ENCODE data around the gene DEFB131A.
"Not testable (repeated sequence)": the region's sequence is repeated elsewhere in the genome, so short reads cannot be mapped to it uniquely, and the experiment has no call there.

The DEFB131A gene

GRCh38 chr4:9444114-9444513 lies at the start of gene DEFB131A:
Gene DEFB131A (plus strand): TSS chr4:9444414. CDS start chr4:9444534, 120 bp downstream.
- DNase-seq, result not testable (repeated sequence)

DNA sequence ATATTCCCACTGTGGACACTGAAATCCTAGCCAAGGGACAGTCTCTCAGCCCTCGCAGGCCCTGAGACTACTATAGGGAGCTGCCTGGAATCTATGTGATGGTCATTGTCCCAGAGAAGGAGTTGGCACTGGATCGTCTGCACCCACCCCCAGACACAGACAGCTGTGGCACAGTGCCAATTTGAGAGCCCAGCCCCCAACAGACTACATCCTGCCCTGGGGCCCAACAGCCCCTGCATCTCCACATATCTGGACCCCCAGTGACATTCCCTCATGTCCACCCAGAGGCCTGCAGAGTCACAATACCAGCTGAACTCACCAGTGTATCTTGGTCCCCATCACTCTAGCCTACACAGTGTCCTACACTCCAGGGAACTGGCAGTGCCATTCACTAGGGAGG lies 38.4 kb upstream of the DEFB131A start:
- not testable (repeated sequence) for DNase-seq

DNA sequence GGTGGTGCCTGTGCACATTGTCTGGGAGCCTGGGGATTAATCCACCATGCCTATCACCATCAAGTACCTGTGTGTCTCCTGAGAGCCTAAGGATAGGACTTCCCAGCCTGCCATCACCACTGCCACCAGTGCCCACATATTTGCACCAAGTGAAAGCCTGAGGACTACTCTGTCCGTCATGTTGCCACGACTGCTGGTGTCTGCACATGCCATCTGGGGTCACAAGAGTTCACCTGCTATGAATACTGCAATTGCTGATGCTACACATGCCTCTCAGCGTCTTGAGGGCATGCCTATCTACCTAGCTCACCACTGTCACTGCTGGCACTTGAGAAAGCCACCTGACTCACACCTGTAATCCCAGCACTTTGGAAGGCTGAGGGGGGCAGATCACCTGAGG lies 37.7 kb upstream of the DEFB131A start:
- DNase-seq, result not testable (repeated sequence)

DNA sequence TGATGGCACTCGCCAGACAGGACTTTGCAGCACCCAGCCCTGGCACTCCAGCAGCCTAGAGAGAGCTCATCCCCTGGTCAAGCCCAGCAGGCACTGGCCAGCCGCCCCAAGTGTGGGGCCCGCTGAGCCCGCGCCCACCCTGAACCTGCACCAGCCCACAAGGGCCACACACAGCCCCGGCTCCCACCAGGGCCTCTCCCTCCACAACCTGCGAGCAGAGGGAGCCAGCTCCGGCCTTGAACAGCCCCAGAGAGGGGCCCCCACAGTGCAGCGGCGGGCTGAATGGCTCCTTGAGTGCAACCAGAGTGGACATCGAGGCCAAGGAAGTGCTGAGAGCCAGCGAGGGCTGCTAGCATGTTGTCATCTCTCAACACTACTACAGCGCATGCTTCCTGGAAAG lies 34.4 kb upstream of the DEFB131A start:
- no peak for DNase-seq

DNA sequence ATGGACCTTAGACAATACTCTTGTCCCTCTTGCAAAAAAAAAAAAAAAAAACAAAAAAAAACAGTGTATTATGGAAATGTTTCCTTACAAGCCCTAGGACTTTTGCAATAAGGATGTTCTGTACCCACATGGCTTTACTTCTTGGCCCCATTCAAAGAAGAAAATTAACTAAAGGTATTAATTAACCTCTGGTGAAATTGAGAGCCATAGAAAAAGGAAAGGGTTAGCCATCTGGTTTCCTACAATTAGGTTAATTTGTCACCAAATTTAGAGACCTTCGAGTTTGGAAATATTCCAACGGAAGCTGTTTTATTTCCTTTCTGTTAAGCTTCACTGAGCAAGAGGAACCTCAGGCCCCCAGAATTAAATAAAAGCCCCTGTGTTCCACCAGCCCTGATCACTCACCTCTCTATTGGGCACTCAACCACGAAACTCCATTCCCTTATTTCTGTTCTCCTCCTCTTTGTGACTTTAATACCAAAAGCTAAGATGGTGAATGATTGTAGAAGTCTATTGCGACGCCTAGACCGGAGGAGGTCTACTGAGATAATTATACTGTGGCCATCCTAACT lies 22.2 kb upstream of the DEFB131A start:
- DNase-seq, result not testable (repeated sequence)

- not testable (repeated sequence) for DNase-seq
These were observed 18.3 kb upstream of the DEFB131A start for GRCh38 chr4:9425916-9426315.

DNA sequence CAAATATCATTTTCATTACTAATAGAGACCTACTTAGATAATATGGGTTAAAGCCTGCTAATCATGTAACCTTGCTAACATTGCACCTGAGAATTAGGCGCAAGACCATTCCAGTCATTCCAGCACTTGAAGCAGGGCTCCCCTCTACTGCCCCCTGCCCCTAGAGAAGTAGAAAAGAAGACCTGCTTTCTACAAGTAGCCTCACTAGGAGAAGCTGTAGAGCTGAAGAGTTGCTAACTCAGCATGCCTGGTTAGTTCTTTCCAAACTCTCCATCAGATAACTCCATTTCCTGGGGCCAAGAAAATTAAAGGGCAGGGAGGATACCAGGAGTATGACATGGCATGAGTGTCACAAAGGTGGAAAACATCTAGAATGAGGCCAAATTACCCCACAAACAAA lies 14.2 kb upstream of the DEFB131A start:
- DNase-seq, result not testable (repeated sequence)

DNA sequence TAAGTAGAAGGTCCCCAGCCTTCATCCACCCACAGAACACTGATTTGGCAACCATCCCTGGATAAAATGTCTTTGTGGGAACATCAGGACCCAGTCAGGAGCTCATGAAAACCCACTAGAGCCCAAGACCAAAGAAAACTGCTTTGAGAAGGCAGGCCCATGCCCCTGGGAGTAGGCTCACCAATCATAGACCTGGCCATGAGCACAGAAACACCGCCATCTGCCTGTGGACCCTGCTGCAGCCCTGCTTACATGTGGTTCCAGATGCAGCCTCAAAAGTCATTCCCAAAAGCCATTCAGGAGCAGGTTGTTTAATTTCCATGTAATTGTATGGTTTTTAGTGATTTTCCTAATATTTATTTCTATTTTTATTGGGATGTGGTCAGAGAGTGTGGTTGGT lies 10.9 kb upstream of the DEFB131A start:
- not testable (repeated sequence) for DNase-seq

GRCh38 chr4:9436728-9437127 lies 7.5 kb upstream of the DEFB131A start:
- DNase-seq, result not testable (repeated sequence)

DNA sequence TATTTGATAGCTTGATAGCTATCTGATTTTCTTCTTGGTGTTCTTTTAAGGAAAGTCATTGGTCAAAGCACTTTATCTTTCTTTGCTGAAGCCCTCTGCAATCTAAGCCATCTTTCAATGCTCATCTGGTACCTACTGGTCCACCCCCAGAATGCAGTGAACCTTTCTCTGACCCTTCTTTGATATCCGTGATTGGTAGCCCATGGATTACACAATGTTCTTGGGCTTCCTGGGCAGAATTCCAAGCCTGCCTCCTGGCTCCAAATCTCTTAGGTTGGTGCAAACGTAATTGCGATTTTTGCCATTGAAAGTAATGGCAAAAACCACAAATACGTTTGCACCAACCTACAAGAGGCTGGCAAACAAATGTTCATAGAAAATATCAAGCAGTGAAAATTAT lies 1.9 kb upstream of the DEFB131A start:
- not testable (repeated sequence) for DNase-seq

DNA sequence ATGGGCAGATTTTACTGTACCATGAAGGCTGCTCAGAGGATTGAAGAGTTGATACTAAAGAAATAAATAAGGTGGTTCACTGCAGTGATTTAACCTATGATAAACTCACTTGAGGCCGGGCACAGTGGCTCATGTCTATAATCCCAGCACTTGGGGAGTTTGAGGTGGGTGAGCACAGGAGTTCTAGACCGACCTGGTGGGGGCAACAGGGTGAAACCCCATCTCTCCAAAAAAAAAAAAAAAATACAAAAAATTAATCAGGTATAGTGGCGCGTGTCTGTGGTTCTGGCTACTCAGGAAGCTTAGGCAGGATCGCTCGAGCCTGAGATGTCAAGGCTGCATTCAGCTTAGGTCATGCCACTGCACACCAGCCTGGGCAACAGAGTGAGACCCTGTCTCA lies 467 bp downstream of the DEFB131A start:
- DNase-seq, result not testable (repeated sequence)

- DNase-seq, result not testable (repeated sequence)
These were observed 8.0 kb downstream of the DEFB131A start for GRCh38 chr4:9452251-9452650.

- DNase-seq, result not testable (repeated sequence)
These were observed 10.1 kb downstream of the DEFB131A start for GRCh38 chr4:9454284-9454683.

DNA sequence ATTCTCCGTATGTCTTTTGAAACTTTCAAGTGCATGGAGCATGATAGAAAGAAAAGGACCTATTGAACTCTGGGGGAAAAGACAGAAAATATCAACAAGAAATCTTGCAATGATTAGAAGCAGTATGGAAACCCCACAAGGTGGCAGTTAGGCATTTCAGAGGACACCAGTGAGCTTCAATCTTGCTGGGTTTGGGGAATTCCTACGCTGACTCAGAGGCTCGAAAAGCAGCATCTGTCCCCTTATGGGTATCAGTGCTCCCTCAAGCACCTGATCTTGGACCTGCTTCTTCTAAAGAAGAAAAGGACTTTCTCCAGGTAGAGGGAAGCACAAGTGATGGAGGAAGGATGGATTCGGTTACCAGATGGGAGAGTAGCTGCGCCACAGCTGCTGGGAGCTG lies 10.8 kb downstream of the DEFB131A start:
- DNase-seq, result not testable (repeated sequence)

DNA sequence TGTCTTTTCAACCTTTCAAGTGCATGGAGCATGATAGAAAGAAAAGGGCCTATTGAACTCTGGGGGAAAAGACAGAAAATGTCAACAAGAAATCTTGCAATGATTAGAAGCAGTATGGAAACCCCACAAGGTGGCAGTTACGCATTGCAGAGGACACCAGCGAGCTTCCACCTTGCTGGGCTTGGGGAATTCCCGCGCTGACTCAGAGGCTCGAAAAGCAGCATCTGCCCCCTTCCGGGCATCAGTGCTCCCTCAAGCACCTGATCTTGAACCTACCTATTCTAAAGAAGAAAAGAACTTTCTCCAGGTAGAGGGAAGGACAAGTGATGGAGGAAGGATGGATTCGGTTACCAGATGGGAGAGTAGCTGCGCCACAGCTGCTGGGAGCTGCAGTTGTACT lies 35.3 kb downstream of the DEFB131A start:
- not testable (repeated sequence) for DNase-seq

DNA sequence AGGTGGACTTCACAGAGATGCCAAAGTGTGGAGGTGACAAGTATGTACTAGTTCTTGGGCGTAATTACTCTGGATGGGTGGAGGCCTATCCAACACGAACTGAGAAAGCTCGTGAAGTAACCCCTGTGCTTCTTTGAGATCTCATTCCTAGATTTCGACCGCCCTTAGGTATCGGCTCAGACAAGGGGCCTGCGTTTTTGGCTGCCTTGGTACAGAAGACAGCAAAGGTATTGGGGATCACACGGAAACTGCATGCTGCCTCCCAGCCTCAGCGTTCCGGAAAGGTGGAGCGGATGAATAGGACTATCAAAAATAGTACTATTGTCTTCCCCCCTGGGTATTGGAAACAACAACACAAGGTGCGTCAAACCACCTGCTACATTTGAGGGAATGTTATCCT lies 35.9 kb downstream of the DEFB131A start:
- not testable (repeated sequence) for DNase-seq

GRCh38 chr4:9482871-9483270 lies 38.7 kb downstream of the DEFB131A start:
- not testable (repeated sequence) for DNase-seq

GRCh38 chr4:9483682-9484081 lies 39.5 kb downstream of the DEFB131A start:
- DNase-seq, result not testable (repeated sequence)

DNA sequence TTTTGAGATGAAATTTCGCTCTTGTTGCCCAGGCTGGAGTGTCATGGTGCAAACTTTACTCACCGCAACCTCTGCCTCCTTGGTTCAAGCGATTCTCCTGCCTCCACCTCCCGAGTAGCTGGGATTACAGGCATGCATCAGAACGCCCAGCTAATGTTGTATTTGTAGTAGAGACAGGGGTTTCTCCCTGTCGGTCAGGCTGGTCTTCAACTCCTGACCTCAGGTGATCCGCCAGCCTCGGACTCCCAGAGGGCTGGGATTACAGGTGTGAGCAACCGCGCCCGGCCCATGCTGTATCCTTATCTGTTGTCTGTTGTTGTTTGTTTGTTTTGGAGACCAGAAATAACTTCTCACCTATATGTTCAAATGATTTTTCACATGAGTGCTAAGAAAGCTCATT lies 42.7 kb downstream of the DEFB131A start:
- DNase-seq, result not testable (repeated sequence)

DNA sequence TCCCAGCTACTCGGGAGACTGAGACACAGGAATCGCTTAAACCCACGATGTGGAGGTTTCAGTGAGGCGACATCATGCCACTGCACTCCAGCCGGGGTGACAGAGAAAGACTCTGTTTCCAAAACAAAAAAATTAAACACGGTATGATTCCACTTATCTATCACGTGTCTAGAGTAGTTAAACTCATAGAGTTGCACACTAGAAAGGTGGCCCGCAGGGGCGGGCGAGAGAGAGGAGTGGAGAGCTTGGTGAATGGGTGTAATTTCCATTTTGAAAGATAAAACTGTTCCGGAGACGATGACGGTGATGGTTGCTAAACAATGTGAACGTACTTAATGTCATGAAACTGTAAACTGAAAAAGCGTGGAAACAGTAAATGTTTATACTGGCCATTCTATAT lies 44.6 kb downstream of the DEFB131A start:
- not testable (repeated sequence) for DNase-seq

GRCh38 chr4:9490496-9490895 lies 46.3 kb downstream of the DEFB131A start:
- not testable (repeated sequence) for DNase-seq

DNA sequence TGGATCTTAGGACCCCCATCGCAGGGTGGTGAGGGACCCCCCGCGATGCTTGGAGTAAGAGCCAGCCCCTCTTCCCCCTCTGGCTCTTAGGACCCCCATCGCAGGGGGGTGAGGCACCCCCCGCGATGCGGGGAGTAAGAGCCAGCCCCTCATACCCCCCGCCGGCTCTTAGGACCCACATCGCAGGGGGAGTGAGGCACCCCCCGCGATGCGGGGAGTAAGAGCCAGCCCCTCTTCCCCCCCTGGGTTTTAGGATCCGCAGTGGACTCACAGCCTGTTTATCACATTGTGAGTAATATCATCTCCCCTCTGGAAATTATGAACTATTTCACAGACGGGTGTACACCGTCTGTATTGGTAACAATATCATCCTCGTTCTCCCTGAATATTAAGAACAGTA lies 46.8 kb downstream of the DEFB131A start:
- not testable (repeated sequence) for DNase-seq

DNA sequence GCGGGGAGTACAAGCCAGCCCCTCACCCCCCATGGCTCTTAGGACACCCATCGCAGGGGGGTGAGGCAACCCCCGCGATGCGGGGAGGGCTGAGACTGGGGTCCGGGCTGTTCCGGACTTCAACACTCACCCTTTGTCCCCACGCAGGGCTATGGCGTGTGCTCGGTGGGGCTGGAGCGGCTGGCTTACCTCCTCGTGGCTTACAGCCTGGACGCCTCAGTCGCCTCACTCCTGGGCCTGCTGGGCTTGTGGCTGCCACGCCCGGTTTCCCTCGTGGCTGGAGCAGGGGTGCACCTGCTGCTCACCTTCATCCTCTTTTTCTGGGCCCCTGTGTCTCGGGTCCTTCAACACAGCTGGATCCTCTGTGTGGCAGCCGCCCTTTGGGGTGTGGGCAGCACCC lies 49.4 kb downstream of the DEFB131A start:
- not testable (repeated sequence) for DNase-seq

DNA sequence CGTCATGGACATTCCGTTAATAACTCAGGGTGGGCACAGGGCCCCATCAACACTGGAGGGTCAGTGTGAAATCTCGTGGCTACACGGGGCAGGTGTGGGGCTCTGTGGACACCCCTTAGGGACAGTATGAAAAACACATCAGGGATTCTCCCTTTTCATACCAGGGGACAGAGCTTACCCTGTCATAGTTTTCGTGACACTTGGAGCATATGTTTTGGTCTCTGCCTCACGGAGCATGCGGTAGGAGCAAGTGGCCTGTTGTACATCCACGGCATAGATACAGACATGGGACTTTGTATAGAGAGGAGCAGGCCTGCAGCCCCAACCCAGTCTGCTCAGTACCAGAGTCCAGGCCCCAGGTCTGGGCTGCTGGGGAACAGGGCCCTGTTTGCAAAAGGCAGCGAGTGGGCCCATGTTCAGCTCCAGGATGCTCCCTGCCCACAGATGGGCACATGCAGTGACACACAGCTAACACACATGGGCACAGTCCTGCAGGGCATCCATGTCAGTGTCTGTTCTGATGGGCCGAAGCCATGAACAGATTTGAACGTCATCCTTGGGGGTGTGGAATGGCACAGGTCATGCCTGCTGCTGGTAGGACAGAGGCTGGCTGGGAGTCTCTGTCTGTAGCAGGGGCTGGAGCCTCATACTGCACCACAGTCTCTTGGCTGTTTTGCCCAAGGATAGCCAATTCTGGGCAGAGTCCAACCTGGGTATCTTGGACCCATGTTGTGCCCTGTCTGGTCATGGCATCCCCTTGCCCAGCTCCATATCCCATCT lies 50.2 kb downstream of the DEFB131A start:
- not testable (repeated sequence) for DNase-seq
